Breast epithelium (tissue), 4 donors: ENCODE measurements around the gene ANKRD44. TPM values are rescaled to one million over a fixed set of nuclear protein-coding genes. Genes with fewer than 3 reads are reported as not detected.
A peak's percentile ranks its signal among the peaks of the same experiment; 100 is the strongest.

Source experiments
- DNase-seq, 2 donors: peaks; one replicate each; pipeline ENCODE4 v3.0.0-alpha.2; 2019; ENCODE audit warnings: low spot score in 2 of 2
- H3K27ac ChIP-seq, 2 donors: fragments of 200-600 bp; sonication (generic) in 1 of 2; one replicate each; pipeline ENCODE4 v1.5.1; 2016 to 2019; ENCODE audit warnings: mild to moderate bottlenecking in 1 of 2
- H3K27me3 ChIP-seq, 2 donors: fragments of 200-600 bp; sonication (generic) in 1 of 2; one replicate each; pipeline versions ENCODE4 v1.5.1 to v1.6.0; 2017 to 2019; ENCODE audit warnings: control low read depth in 1 of 2, mild to moderate bottlenecking in 1 of 2
- H3K36me3 ChIP-seq: fragments of 200-600 bp; one replicate; pipeline ENCODE4 v1.5.1; 2019
- H3K4me1 ChIP-seq, 2 donors: fragments of 200-600 bp; sonication (generic); one replicate each; pipeline ENCODE4 v1.5.1; 2016 to 2019; ENCODE audit warnings: control low read depth in 1 of 2
- H3K4me3 ChIP-seq, 3 donors: fragments of 200-600 bp; sonication (generic); 1 replicate in 2 of 3; 2 replicates in 1 of 3; pipeline ENCODE4 v1.5.1; 2016 to 2019; ENCODE audit warnings: mild to moderate bottlenecking in 3 of 3, moderate library complexity in 2 of 3
- H3K9me3 ChIP-seq, 2 donors: fragments of 200-600 bp; sonication (generic) in 1 of 2; one replicate each; pipeline ENCODE4 v1.5.1; 2016 to 2019; ENCODE audit warnings: control low read depth in 1 of 2
- CTCF ChIP-seq, 3 donors: fragments of 450-650 bp; IDR thresholded peaks; one replicate each; pipeline ENCODE4 v1.5.1; 2016 to 2017; ENCODE audit warnings: antibody characterized with exemption in 3 of 3, mild to moderate bottlenecking in 3 of 3, moderate library complexity in 3 of 3
- POLR2A ChIP-seq: fragments of 450-650 bp; IDR thresholded peaks from one replicate; pipeline ENCODE4 v1.6.1; 2016; ENCODE audit warnings: antibody characterized with exemption, mild to moderate bottlenecking, moderate library complexity
- POLR2AphosphoS5 ChIP-seq, 3 donors: sonication (generic); formaldehyde crosslinking; IDR thresholded peaks; one replicate each; pipeline ENCODE4 v1.6.1; 2017; ENCODE audit warnings: antibody characterized with exemption in 3 of 3
- intact Hi-C: fragments of 100-400 bp; cut with DNase I; formaldehyde crosslinking; loops from one replicate; pipeline ENCODE4 v1.15.1; 2023; ENCODE audit warnings: low total_unique reads
- total RNA-seq, 3 donors: library from RNA; depleted of rRNA; stranded (reverse); fragments of >200 nt; gene quantifications; one replicate each; pipeline ENCODE4 v1.1.0, GENCODE V29; 2016

ANKRD44 gene
- total RNA-seq, result 10 to 100 TPM; 18.0 to 41.3 (median 19.9) TPM

DNA sequence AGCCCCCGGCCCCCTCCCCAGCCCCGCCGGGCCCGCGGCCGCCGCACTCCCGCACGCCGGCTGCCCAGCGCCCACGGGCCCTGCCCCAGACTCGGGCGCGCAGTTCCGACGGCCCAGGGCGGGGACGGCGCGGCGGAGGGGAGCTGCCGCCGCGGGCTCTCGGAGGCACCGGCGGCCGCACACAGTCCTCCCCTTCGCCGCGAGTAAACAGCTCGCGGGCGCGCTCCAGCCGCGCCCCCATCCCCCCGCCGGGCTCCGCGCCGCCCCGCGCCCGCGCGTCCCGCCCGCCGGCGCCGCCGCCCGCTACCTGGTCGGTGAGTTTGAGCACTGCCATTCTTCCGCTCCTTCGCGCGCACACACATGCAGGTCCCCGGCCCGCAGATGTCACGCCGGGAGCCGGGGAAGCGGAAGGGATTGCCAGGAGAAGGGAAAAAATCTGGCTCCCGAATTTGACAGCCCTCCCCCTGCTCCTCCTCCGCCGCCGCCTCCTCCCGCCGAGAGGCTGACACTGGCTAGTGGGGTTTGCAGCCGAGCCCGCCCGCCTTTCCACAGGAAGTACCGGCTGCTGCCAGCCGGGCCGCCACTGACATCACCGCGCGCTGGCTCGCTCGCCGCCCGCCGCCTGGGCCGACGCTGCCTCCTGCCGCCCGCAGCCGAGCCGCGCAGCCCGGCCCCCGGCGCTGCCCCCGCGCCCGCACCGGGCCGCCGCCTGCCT is at the start of gene ANKRD44:
Gene ANKRD44, minus strand, starts transcription at position 510 of the 715 bp plus-strand sequence. Its CDS starts 176 bp downstream, at position 334.
- H3K27me3 ChIP-seq, result no peaks in the 10 kb centered on the region
- no peaks in the 10 kb centered on the region for H3K36me3 ChIP-seq
- TF ChIP-seq CTCF (IDR thresholded peaks at IDR 0.05) (peak; percentile 18 to 71 (median 48)), POLR2AphosphoS5 (IDR thresholded peaks at IDR 0.05) (peak in 2 of 3 donors; percentile 18 to 48), POLR2A (no peak)
- peak within 1 kb of the TSS; percentile 63 to 87 (median 71) for H3K4me3 ChIP-seq
- DNase-seq, result peak; percentile 88
- H3K4me1 ChIP-seq, result peaks cover 0 to 4% of the 10 kb centered on the region in 2 donors
- H3K27ac ChIP-seq, result peak within 1 kb of the TSS; percentile 70 to 87
- no peaks in the 10 kb centered on the region for H3K9me3 ChIP-seq
- intact Hi-C loops, result no loop called here

GRCh38 chr2:197359859-197360258 is 49.3 kb upstream of the ANKRD44 start:
- Histone ChIP-seq H3K36me3 (no peaks in the 10 kb centered on the region), H3K4me1 (no peaks in the 10 kb centered on the region), H3K27ac (no peak overlapping the region), H3K27me3 (no peaks in the 10 kb centered on the region), H3K4me3 (no peak overlapping the region), H3K9me3 (no peaks in the 10 kb centered on the region)
- intact Hi-C loops, result loop anchor here (10.0 kb wide), 1 partner anchor 1825 kb away; no protein-coding TSS in a partner anchor
- DNase-seq, result no peak
- TF ChIP-seq POLR2A (no peak), CTCF (IDR thresholded peaks at IDR 0.05) (no peak), POLR2AphosphoS5 (IDR thresholded peaks at IDR 0.05) (no peak)

GRCh38 chr2:197358931-197359330 is 48.4 kb upstream of the ANKRD44 start:
- H3K4me1 ChIP-seq, result no peaks in the 10 kb centered on the region
- no peak overlapping the region for H3K27ac ChIP-seq
- no peak for TF ChIP-seq POLR2AphosphoS5 (IDR thresholded peaks at IDR 0.05)
- no peak for TF ChIP-seq CTCF (IDR thresholded peaks at IDR 0.05)
- no peak for TF ChIP-seq POLR2A
- no peaks in the 10 kb centered on the region for H3K36me3 ChIP-seq
- H3K4me3 ChIP-seq, result no peak overlapping the region
- no peaks in the 10 kb centered on the region for H3K27me3 ChIP-seq
- H3K9me3 ChIP-seq, result no peaks in the 10 kb centered on the region
- intact Hi-C loops, result loop anchor here (10.0 kb wide), 1 partner anchor 1826 kb away; no protein-coding TSS in a partner anchor
- no peak for DNase-seq

DNA sequence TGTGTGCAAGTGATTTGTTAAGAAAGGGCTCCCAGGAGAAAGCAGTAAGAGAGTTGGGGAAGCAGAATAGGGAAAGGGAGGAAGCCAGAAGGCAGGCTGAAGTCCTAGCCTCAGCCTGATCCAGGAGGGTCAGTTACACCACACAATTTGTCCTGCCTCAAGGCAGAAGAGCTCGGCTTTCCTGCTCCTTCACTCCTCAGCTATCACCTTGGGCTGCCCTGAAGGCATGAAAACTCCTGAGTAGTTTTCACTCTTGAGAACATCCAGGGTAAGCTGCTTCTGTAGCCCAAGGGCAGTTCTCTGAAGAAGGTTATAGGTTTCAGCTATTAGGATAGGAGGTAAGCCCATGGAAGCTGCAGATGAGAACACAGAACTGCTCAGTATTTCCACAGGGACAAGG is 47.4 kb upstream of the ANKRD44 start:
- Histone ChIP-seq H3K9me3 (no peaks in the 10 kb centered on the region), H3K4me3 (no peak overlapping the region), H3K27me3 (no peaks in the 10 kb centered on the region), H3K4me1 (no peaks in the 10 kb centered on the region), H3K27ac (no peak overlapping the region), H3K36me3 (no peaks in the 10 kb centered on the region)
- DNase-seq, result no peak
- no peak for TF ChIP-seq POLR2A
- TF ChIP-seq POLR2AphosphoS5 (IDR thresholded peaks at IDR 0.05), result no peak
- no peak for TF ChIP-seq CTCF (IDR thresholded peaks at IDR 0.05)
- intact Hi-C loops, result loop anchor here (10.0 kb wide), 1 partner anchor 1827 kb away; no protein-coding TSS in a partner anchor

DNA sequence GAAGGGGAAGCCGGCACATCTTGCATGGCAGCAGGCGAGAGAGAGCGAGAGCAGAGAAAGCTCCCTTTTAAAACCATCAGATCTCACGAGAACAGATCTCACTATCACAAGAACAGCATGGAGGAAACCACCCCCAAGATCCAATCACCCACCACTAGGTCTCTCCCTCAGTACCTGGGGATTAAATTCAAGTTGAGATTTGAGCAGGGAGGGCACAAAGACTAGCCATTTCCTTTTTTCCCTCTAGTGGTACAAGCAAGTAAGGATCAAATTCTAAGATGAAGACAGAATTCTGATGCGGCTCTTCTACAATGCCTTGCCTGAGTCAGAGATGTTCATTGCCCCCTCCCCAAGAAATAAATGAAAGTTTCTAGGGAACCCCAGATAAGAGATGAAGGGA is 45.6 kb upstream of the ANKRD44 start:
- intact Hi-C loops, result loop anchor here (10.0 kb wide), 1 partner anchor 1829 kb away; no protein-coding TSS in a partner anchor
- H3K4me1 ChIP-seq, result no peaks in the 10 kb centered on the region
- no peak for TF ChIP-seq CTCF (IDR thresholded peaks at IDR 0.05)
- TF ChIP-seq POLR2A, result no peak
- TF ChIP-seq POLR2AphosphoS5 (IDR thresholded peaks at IDR 0.05), result no peak
- H3K4me3 ChIP-seq, result no peak overlapping the region
- H3K27ac ChIP-seq, result no peak overlapping the region
- no peaks in the 10 kb centered on the region for H3K9me3 ChIP-seq
- no peaks in the 10 kb centered on the region for H3K27me3 ChIP-seq
- no peak for DNase-seq
- H3K36me3 ChIP-seq, result no peaks in the 10 kb centered on the region
